ENCODE results near the gene IMMP2L. TPM values are rescaled to one million over a fixed set of nuclear protein-coding genes. Genes with fewer than 3 reads are reported as not detected.

The IMMP2L gene
- polyA plus RNA-seq, 1 donor (not counting 4 experiments of a cell fraction or from before 2014, with no cell fraction given) = 14.1 TPM

- Histone ChIP-seq H4K20me1 (ENCODE audit: control insufficient read depth, extremely low read depth, insufficient read depth, low read length) (no peaks in the 10 kb centered on the region), H3K79me2 (ENCODE audit: control insufficient read depth, insufficient read depth, low read length) (no peaks in the 10 kb centered on the region), H3K4me2 (ENCODE audit: control insufficient read depth, extremely low read depth, insufficient read depth, low read depth, low read length) (no peak overlapping the region), H3K9ac (ENCODE audit: control insufficient read depth, extremely low read depth, insufficient read depth, low read length) (no peak overlapping the region), H3K9me3 (ENCODE audit: control insufficient read depth, low read depth, low read length) (no peaks in the 10 kb centered on the region), H3K4me3 (ENCODE audit: control insufficient read depth in 2 of 3, extremely low read depth in 1 of 3, insufficient read depth in 2 of 3, low read depth in 1 of 3, low read length in 3 of 3) (no peak overlapping the region), H3K4me1 (ENCODE audit: control insufficient read depth, extremely low read depth, insufficient read depth, low read length) (no peaks in the 10 kb centered on the region), H3K27ac (ENCODE audit: control insufficient read depth, insufficient read depth, low read length) (no peak overlapping the region), H3K27me3 (ENCODE audit: control insufficient read depth, extremely low read depth, insufficient read depth, low read length) (no peaks in the 10 kb centered on the region), H3K9me1 (ENCODE audit: control insufficient read depth, extremely low read depth, insufficient read depth, low read length) (no peaks in the 10 kb centered on the region), H2AFZ (ENCODE audit: control insufficient read depth, low read length) (no peak overlapping the region), H3K36me3 (ENCODE audit: control insufficient read depth in 2 of 2, extremely low read depth in 1 of 2, insufficient read depth in 2 of 2, low read length in 2 of 2) (no peaks in the 10 kb centered on the region)
- DNase-seq (ENCODE audit: low read depth, low spot score) = no peak
- TF ChIP-seq EZH2 (IDR thresholded peaks at IDR 0.05; ENCODE audit: low read length) (no peak), CTCF (optimal IDR thresholded peaks at IDR 0.05 in 1 of 3, IDR thresholded peaks at IDR 0.05 in 1 of 3, conservative IDR thresholded peaks at IDR 0.05 in 1 of 3; ENCODE audit: extremely low read depth in 1 of 3, insufficient read depth in 2 of 3, low read length in 3 of 3) (no peak)
- FAIRE-seq = no peak
- dilution Hi-C loops (cut with MboI; ENCODE audit: extremely low pct_ligation_motif_present, low sequenced_read_pairs) = no loop called here
These were observed 122.3 kb downstream of the IMMP2L start for GRCh38 chr7:111439977-111440376.

GRCh38 chr7:111438369-111439289 lies 123.7 kb downstream of the IMMP2L start:
- DNase-seq (ENCODE audit: low read depth, low spot score) (no peak), FAIRE-seq (no peak)
- no peak overlapping the region for H3K4me3 ChIP-seq (ENCODE audit: control insufficient read depth in 2 of 3, extremely low read depth in 1 of 3, insufficient read depth in 2 of 3, low read depth in 1 of 3, low read length in 3 of 3)
- H3K79me2 ChIP-seq (ENCODE audit: control insufficient read depth, insufficient read depth, low read length) = no peaks in the 10 kb centered on the region
- no peak overlapping the region for H2AFZ ChIP-seq (ENCODE audit: control insufficient read depth, low read length)
- no peaks in the 10 kb centered on the region for H3K4me1 ChIP-seq (ENCODE audit: control insufficient read depth, extremely low read depth, insufficient read depth, low read length)
- no peaks in the 10 kb centered on the region for H3K36me3 ChIP-seq (ENCODE audit: control insufficient read depth in 2 of 2, extremely low read depth in 1 of 2, insufficient read depth in 2 of 2, low read length in 2 of 2)
- dilution Hi-C loops (cut with MboI; ENCODE audit: extremely low pct_ligation_motif_present, low sequenced_read_pairs) = no loop called here
- no peaks in the 10 kb centered on the region for H3K9me3 ChIP-seq (ENCODE audit: control insufficient read depth, low read depth, low read length)
- no peaks in the 10 kb centered on the region for H3K9me1 ChIP-seq (ENCODE audit: control insufficient read depth, extremely low read depth, insufficient read depth, low read length)
- no peak overlapping the region for H3K27ac ChIP-seq (ENCODE audit: control insufficient read depth, insufficient read depth, low read length)
- no peak overlapping the region for H3K4me2 ChIP-seq (ENCODE audit: control insufficient read depth, extremely low read depth, insufficient read depth, low read depth, low read length)
- H4K20me1 ChIP-seq (ENCODE audit: control insufficient read depth, extremely low read depth, insufficient read depth, low read length) = no peaks in the 10 kb centered on the region
- TF ChIP-seq EZH2 (IDR thresholded peaks at IDR 0.05; ENCODE audit: low read length) (no peak), CTCF (optimal IDR thresholded peaks at IDR 0.05 in 1 of 3, IDR thresholded peaks at IDR 0.05 in 1 of 3, conservative IDR thresholded peaks at IDR 0.05 in 1 of 3; ENCODE audit: extremely low read depth in 1 of 3, insufficient read depth in 2 of 3, low read length in 3 of 3) (no peak)
- H3K9ac ChIP-seq (ENCODE audit: control insufficient read depth, extremely low read depth, insufficient read depth, low read length) = no peak overlapping the region
- no peaks in the 10 kb centered on the region for H3K27me3 ChIP-seq (ENCODE audit: control insufficient read depth, extremely low read depth, insufficient read depth, low read length)

Data from keratinocyte (primary cell).